AG04449 (cell line): ENCODE results near the gene TXNRD3.

Experiments used
- CTCF ChIA-PET: fragments of 350-600 bp; formaldehyde crosslinking; extraction: SDS; loops from one replicate; lab custom pipeline; 2021; ENCODE audit warnings: antibody characterized with exemption; lab: Yijun Ruan, JAX
- POLR2A ChIA-PET: fragments of 400-600, 350-600 bp; formaldehyde crosslinking; extraction: SDS; loops from one replicate; lab custom pipeline; 2020; ENCODE audit warnings: antibody characterized with exemption, inconsistent platforms; lab: Yijun Ruan, JAX
- DNase-seq: peaks from one replicate; pipeline ENCODE4 v3.0.0-alpha.2; 2010; ENCODE audit warnings: low read depth, low spot score
- H3K4me3 ChIP-seq: 2 replicates; pipeline ENCODE4 v1.5.1; 2011; ENCODE audit warnings: low read depth, mild to moderate bottlenecking, control low read depth, low read length
- TF ChIP-seq, protein P1 (sequence below): IDR thresholded peaks from one replicate; pipeline ENCODE4 v1.5.1; 2011; ENCODE audit warnings: mild to moderate bottlenecking, moderate library complexity, low read length, control low read depth, inconsistent platforms; ENCODE audit not compliant: insufficient read depth; ENCODE audit errors: missing control alignments

TXNRD3 gene

DNA sequence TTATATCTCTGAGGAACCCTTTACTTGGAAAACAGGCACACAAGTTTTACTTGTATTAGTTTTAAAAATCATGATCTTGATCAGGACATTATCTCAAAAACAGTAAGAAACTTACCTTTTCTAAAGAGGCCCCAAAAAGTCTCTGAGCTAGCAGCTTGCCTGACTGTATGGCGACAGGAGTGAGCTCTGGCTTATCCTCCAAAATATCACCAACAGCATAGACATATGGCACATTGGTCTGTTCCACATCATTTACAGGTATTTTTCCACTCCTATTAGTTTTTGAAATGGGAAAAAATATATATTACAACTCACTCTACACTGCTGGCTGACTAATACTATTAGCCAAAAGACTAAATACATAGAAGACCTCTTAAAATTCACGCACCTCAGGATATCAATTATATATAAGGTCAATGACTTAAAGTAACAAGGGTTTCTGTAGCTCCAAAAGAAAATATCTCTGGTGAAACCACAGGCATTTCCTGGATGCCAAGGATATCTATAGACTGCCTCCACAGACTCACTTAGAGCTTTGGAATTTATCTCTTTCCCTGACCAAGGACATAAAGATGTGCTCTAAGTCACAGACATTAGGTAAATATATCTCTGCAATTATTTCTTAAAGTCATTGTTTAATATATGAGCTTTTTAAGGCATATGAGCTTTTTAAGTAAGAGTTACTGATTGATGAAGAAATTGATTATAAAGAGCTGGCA lies 33.1 kb downstream of the TXNRD3 start:
- TF ChIP-seq, protein P1, sequence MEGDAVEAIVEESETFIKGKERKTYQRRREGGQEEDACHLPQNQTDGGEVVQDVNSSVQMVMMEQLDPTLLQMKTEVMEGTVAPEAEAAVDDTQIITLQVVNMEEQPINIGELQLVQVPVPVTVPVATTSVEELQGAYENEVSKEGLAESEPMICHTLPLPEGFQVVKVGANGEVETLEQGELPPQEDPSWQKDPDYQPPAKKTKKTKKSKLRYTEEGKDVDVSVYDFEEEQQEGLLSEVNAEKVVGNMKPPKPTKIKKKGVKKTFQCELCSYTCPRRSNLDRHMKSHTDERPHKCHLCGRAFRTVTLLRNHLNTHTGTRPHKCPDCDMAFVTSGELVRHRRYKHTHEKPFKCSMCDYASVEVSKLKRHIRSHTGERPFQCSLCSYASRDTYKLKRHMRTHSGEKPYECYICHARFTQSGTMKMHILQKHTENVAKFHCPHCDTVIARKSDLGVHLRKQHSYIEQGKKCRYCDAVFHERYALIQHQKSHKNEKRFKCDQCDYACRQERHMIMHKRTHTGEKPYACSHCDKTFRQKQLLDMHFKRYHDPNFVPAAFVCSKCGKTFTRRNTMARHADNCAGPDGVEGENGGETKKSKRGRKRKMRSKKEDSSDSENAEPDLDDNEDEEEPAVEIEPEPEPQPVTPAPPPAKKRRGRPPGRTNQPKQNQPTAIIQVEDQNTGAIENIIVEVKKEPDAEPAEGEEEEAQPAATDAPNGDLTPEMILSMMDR, result no peak
- ChIA-PET CTCF (interaction anchor here (0.7 to 3.0 kb wide), 4 partner anchors 33 to 361 kb away, joined by 3 to 12 read pairs (median 3); partner anchors contain the start of genes CHST13, PLXNA1 and TXNRD3), POLR2A (interaction anchor here (0.6 to 1.3 kb wide), 4 partner anchors 14 to 370 kb away, joined by 3 to 4 read pairs (median 3); partner anchors contain the start of gene ZXDC)
- no peak overlapping the region for H3K4me3 ChIP-seq
- peak; percentile 49 for DNase-seq

DNA sequence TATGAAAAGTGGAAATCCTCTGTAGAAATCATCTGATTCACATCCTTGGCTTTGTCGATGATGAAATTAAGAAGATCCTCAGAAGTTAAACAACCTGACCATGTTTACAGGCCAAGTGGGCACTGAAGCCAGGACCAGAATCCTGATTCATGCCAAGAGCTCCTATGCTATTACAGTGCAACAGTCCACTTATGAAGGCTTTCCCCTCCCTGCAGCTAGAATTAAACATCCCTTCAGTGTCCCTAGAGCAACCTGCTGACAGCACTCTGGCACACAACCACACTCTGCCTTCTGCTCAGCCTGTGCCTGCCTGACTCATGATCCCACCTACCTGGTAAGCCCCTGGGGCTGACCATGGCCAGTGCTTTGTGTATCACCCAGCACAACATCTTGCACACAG lies 33.8 kb downstream of the TXNRD3 start:
- POLR2A ChIA-PET, result interaction anchor here (0.8 kb wide), 1 partner anchor 33 kb away, joined by 4 read pairs; no protein-coding TSS in a partner anchor
- H3K4me3 ChIP-seq, result no peak overlapping the region
- CTCF ChIA-PET, result interaction anchor here (0.7 to 3.0 kb wide), 3 partner anchors 33 to 99 kb away, joined by 3 to 12 read pairs (median 3); partner anchors contain the start of genes CHST13 and TXNRD3
- TF ChIP-seq, protein P1, result no peak
- DNase-seq, result peak; percentile 36

DNA sequence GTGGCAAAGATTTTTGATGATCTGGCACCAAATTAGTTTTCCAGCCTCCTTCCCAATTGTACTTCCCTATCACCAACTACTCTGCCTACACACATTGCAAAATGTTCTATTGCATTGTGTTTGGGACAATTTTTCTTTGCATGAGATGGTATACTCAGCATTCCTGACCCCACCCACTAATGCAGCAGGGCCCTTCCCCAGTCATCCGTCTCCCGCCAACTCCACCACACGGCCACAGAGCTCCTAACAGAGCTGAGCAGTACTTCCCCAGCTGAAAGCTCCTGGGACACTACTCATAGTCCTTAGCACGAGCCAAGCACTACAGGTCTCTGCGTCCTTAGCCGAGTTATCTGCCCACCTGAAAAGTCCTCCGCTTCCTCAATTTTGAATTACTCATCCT lies 34.2 kb downstream of the TXNRD3 start:
- TF ChIP-seq, protein P1, result no peak
- no peak for DNase-seq
- CTCF ChIA-PET, result interaction anchor here (0.7 to 3.0 kb wide), 3 partner anchors 34 to 98 kb away, joined by 3 to 12 read pairs (median 3); partner anchors contain the start of genes CHST13 and TXNRD3
- POLR2A ChIA-PET, result interaction anchor here (0.8 kb wide), 1 partner anchor 34 kb away, joined by 4 read pairs; no protein-coding TSS in a partner anchor
- H3K4me3 ChIP-seq, result no peak overlapping the region

DNA sequence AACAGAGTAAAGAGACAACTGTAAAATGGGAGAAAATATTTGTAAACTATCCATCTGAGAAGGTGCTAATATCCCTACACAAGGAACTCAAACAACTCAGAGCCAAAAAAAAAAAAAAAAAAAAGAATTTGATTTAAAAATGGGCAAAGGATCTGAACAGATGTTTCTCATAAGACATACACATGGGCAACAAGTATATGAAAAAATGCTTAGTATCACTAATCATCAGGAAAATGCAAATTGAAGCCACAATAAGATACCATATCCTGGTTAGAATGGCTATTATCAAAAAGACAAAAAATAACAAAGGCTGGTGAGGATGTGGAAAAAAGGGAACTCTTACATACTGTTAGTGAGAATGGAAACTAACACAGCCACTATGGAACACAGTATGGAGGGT lies 36.2 kb downstream of the TXNRD3 start:
- TF ChIP-seq, protein P1, result no peak
- H3K4me3 ChIP-seq, result no peak overlapping the region
- no peak for DNase-seq
- ChIA-PET CTCF (no interaction called here), POLR2A (no interaction called here)

DNA sequence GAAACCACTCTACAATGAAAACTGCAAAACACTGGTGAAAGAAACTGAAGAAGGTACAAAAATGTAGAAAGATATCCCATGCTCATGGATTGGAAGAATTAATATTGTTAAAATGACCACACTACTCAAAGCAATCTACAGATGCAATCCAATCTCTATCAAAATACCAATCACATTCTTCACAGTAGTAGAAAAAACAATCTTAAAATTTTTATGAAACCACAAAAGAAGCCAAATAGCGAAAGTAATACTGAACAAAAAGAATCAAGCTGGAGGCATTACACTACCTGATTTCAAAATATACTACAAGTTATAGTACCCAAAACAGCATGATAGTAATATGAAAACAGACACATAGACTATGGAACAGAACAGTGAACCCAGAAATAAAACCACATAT lies 36.9 kb downstream of the TXNRD3 start:
- ChIA-PET CTCF (no interaction called here), POLR2A (no interaction called here)
- DNase-seq, result peak; percentile 3
- H3K4me3 ChIP-seq, result no peak overlapping the region
- TF ChIP-seq, protein P1, result no peak

DNA sequence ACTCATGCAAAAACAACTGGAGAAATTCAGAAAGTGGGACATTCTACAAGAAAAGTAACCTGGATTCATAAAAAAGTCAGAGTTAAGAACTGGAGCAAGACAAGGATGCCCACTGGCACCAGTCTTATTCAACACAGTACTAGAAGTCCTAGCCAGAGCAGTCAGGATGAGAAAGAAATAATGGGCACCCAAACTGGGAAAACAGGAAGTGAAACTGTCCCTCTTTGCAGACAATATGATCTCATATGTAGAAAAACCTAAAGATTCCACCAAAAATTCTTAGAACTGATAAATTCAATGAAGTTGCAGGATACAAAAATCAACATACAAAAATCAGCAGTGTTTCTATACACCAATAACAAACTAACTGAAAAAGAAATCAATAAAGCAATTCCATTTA lies 37.4 kb downstream of the TXNRD3 start:
- no peak for DNase-seq
- H3K4me3 ChIP-seq, result no peak overlapping the region
- CTCF ChIA-PET, result no interaction called here
- TF ChIP-seq, protein P1, result no peak
- POLR2A ChIA-PET, result no interaction called here
